22Rv1 (cell line): Measurements from ENCODE around the gene ACER3.

Source experiments
- ZFX ChIP-seq: fragments of 450-650 bp; IDR thresholded peaks from 2 replicates; pipeline ENCODE4 v1.6.1; 2017; ENCODE audit warnings: antibody characterized with exemption, borderline replicate concordance
- TF ChIP-seq, protein P1 (sequence below): fragments of 450-650 bp; IDR thresholded peaks from 2 replicates; pipeline ENCODE4 v1.5.1; 2017; ENCODE audit warnings: mild to moderate bottlenecking

DNA sequence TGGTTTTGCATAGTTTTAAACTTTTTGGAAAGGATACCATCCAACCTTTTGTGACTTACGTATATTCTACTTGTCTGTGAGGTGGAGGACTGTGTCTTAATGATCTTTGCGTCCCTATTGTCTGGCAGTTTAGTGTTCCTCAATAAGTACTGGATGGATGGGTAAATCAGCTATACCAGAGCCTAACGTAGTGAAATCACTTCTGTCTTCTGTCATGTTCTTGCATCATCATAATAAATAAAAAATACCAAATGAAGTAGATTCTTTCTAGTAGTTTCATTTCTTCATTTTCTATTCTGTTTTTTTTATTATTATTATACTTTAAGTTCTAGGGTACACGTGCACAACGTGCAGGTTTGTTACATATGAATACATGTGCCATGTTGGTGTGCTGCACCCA, 66.4 kb downstream of the ACER3 start:
- TF ChIP-seq, protein P1, sequence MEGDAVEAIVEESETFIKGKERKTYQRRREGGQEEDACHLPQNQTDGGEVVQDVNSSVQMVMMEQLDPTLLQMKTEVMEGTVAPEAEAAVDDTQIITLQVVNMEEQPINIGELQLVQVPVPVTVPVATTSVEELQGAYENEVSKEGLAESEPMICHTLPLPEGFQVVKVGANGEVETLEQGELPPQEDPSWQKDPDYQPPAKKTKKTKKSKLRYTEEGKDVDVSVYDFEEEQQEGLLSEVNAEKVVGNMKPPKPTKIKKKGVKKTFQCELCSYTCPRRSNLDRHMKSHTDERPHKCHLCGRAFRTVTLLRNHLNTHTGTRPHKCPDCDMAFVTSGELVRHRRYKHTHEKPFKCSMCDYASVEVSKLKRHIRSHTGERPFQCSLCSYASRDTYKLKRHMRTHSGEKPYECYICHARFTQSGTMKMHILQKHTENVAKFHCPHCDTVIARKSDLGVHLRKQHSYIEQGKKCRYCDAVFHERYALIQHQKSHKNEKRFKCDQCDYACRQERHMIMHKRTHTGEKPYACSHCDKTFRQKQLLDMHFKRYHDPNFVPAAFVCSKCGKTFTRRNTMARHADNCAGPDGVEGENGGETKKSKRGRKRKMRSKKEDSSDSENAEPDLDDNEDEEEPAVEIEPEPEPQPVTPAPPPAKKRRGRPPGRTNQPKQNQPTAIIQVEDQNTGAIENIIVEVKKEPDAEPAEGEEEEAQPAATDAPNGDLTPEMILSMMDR, result no peak
- no peak for TF ChIP-seq ZFX
